ENCODE measurements around the gene PLCB4.

GRCh38 chr20:9508240-9508661, 439.4 kb downstream of the PLCB4 start:
- no peak for TF ChIP-seq CTCF (IDR thresholded peaks at IDR 0.05)
- TF ChIP-seq POLR2A (IDR thresholded peaks at IDR 0.05), result no peak

All from testis (tissue), 2 donors.